ENCODE data around the gene SGF29.

DNA sequence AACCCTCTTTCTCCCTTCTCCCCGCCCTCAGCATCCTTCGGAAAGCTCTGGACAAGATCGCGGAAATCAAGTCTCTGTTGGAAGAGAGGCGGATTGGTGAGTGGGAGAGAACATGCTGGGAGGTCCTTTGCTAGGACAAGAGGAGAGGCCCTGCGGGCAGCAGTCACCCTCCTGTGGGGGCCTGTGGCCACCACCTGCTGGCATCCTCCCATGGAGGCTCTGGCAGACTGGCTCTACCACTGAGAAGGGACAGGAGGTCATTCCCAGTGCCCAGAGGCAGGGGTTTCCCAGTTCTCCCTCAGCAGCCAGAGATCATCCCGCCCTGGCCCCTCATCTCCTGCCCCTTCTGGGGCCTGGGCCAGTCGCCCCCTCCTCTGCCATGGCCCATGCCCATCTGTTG, 35.3 kb downstream of the SGF29 start:
- TF ChIP-seq, protein P1, sequence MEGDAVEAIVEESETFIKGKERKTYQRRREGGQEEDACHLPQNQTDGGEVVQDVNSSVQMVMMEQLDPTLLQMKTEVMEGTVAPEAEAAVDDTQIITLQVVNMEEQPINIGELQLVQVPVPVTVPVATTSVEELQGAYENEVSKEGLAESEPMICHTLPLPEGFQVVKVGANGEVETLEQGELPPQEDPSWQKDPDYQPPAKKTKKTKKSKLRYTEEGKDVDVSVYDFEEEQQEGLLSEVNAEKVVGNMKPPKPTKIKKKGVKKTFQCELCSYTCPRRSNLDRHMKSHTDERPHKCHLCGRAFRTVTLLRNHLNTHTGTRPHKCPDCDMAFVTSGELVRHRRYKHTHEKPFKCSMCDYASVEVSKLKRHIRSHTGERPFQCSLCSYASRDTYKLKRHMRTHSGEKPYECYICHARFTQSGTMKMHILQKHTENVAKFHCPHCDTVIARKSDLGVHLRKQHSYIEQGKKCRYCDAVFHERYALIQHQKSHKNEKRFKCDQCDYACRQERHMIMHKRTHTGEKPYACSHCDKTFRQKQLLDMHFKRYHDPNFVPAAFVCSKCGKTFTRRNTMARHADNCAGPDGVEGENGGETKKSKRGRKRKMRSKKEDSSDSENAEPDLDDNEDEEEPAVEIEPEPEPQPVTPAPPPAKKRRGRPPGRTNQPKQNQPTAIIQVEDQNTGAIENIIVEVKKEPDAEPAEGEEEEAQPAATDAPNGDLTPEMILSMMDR (IDR thresholded peaks at IDR 0.05): no peak
- TF ChIP-seq POLR2A (IDR thresholded peaks at IDR 0.05): no peak
